NCI-H2107 treated with DMSO at 0.1 percent for 48 hours (cell line): ENCODE measurements around the gene DPEP3.
A peak's percentile ranks its signal among the peaks of the same experiment; 100 is the strongest.
"Not testable (repeated sequence)": the region's sequence is repeated elsewhere in the genome, so short reads cannot be mapped to it uniquely, and the experiment has no call there.

ENCODE experiments used
- DNase-seq: peaks from one replicate; lab custom pipeline; 2025; ENCODE audit not compliant: unreplicated experiment; lab: John Stamatoyannopoulos, UW

Gene DPEP3

DNA sequence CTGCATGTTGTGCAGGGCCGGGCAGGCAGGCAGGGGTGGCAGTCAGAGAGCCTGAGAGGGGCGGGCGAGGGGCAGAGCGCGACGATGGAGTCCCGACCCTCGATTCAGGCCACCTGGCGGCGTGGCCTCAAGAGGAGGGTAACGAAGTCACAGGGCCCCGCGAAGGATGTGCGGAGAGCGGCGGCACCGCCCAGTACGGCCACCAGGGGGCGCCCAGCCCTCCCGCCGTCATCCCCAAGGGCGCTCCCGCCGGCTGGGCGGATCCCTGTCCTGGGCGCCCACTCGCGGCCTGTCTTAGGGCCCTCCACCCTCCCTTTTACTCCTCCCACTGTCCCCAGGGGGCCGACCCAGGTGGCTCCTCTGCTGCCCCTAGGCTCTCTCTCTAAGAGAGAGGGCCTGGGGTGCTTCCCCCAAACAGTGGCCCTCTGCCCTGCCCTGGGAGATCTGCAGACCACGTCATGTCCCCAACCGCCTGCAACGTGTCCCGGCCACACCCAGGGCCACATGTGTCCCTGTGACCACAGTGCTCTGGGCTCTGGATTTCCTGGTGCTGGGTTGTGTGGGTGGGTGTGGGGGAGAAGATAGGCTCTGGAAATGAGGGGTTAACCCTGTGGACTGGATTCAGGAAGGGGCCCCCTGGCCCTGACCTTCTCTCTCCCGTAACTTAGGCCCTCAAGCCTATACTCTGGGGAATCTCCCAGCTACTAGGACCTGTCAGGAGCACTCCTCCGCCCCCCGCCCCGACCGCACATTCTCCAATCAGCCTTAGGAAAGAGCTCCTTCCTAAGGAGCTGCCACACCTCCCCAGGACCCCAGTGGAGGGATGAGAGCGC is 13.1 kb upstream of the DPEP3 start:
- DNase-seq: peak; percentile 22

- DNase-seq: no peak
These were observed 12.4 kb upstream of the DPEP3 start for GRCh38 chr16:67992661-67993206.

GRCh38 chr16:67990018-67990386 is 9.7 kb upstream of the DPEP3 start:
- no peak for DNase-seq

- no peak for DNase-seq
These were observed 9.2 kb upstream of the DPEP3 start for GRCh38 chr16:67989322-67990017.

DNA sequence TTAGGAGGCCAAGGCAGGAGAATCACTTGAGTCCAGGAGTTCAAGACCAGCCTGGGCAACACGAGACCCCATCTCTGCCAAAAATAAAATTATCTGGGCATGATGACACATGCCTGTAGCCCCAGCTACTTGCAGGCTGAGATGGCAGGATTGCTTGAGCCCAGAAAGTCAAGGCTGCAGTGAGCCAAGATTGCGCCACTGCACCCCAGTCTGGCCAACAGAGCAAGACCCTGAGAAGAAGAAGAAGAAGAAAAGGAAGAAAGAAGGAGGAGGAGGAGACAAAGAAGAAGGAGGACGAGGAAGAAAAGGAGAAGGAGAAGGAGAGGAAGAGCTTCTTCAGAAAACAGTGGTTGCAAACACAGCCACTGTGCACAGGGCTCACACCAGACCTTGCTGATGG is 8.4 kb upstream of the DPEP3 start:
- no peak for DNase-seq

DNA sequence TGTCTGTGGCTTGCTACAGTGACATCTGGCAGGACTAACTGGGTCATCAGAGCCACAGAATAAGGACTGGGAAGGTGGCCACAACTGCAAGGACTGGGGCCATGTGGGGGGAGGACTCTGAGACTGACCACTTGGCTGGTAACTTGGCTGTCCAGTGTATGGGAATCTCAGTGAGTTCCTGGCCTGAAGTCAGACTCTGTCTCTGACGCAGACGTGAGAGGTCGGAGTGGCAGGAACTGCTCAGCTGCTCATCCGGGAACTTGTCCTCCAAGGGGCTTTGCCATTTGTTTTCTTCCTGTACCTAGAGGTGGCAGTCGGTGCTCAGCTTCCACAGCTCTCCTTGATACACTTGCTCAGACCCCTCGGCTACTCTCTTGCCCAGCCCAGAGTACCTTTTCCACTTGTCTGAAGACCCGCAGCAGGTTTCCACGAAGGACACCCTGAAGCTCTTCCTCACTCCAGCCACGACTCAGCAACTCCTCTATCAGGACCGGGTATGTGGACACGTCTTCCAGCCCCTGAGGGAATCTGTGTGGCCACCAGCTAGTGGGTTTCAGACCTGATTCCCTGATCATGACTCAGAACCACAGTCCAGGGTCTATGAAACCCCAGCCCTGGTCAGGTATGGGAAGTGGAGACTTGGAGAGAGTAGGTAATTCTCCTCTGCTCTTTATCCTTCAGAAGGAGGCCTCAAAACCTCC is 7.3 kb upstream of the DPEP3 start:
- no peak for DNase-seq

- no peak for DNase-seq
These were observed 6.7 kb upstream of the DPEP3 start for GRCh38 chr16:67986949-67987348.

DNA sequence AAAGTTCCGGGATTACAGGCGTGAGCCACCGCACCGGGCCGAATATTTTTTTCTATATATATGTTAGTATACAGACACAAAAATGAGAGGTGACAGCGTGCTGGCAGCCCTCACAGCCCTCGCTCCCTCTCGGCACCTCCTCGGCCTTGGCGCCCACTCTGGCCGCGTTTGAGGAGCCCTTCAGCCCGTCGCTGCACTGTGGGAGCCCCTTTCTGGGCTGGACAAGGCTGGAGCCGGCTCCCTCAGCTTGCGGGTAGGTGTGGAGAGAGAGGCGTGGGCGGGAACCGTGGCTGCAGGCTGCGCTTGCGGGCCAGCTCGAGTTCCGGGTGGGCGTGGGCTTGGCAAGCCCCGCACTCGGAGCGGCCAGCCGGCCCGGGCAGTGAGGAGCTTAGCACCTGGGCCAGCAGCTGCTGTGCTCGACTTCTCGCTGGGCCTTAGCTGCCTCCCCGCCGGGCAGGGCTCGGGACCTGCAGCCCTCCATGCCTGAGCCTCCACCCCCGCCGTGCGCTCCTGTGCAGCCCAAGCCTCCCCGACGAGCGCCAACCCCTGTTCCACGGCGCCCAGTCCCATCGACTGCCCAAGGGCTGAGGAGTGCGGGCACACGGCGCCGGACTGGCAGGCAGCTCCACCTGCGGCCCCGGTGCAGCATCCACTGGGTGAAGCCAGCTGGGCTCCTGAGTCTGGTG is 1.9 kb upstream of the DPEP3 start:
- no peak for DNase-seq

- no peak for DNase-seq
These were observed 2.7 kb downstream of the DPEP3 start for GRCh38 chr16:67977469-67978227.

DNA sequence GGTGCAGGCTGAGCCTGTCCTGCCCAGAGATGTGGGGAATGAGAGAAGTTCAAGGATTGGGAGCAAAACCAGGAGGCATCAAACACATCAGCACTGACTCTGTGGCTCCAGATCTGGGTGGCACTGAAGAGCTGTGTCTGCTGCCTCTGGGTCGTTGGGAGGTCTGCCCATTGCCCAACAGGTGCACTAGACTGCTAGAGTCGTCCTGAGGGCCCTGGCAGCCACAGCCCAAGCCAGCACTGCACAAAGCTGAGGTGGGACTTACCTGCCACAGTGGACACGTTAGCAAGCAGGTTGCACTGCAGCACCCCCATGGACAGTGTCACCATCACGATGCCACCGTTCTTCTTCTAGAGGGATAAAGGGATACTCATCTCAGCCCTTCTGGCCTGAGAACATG is 3.3 kb downstream of the DPEP3 start:
- no peak for DNase-seq

DNA sequence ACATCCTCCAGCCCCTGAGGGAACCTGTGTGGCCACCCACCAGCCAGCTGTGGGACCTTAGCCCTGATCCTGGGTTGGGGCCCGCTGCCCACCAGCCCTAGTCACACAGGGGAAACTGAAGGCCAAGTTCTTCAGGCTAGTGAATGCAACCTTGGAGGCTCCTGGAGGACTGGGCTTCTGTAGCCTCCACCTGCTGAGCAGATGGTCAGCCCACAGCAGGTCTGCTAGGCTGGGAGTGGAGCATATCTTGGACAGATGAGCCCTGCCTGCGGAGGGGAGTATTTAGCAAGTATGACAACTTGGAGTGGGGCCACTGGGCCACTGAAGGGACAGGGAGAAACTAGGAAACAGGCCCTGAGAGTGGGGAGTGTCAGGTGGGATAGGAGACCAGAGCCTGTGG is 4.1 kb downstream of the DPEP3 start:
- DNase-seq: no peak

- DNase-seq: no peak
These were observed 4.8 kb downstream of the DPEP3 start for GRCh38 chr16:67975321-67976105.

DNA sequence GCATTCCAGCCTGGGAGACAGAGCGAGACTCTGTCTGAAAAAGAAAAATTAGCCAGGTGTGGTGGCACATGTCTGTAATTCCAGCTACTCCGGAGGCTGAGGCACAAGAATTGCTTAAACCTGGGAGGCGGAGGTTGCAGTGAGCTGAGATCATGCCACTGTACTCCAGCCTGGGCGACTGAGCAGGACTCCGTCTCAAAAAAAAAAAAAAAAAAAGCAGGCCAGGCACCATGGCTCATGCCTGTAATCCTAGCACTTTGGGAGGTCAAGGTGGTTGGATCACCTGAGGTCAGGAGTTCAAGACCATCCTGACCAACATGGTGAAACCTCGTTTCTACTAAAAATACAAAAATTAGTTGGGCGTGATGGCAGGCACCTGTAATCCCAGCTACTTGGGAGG is 8.0 kb downstream of the DPEP3 start:
- DNase-seq: not testable (repeated sequence)

DNA sequence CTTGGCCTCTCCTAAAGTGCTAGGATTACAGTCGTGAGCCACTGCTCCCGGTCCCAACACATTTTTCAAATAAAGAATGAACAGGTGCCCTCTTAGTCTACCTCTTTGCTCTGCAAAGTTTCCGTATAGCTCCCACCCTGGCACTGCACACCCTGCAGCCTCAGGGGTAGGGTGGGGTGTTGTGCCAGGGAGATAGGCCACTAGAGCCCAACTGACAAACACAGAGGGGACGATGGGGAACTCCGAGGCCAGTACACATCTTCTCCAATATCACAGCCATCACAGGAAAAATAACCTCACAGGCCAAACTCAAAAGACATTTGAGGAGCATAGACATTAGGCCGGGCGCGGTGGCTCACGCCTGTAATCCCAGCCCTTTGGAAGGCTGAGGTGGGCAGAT is 9.2 kb downstream of the DPEP3 start:
- no peak for DNase-seq

DNA sequence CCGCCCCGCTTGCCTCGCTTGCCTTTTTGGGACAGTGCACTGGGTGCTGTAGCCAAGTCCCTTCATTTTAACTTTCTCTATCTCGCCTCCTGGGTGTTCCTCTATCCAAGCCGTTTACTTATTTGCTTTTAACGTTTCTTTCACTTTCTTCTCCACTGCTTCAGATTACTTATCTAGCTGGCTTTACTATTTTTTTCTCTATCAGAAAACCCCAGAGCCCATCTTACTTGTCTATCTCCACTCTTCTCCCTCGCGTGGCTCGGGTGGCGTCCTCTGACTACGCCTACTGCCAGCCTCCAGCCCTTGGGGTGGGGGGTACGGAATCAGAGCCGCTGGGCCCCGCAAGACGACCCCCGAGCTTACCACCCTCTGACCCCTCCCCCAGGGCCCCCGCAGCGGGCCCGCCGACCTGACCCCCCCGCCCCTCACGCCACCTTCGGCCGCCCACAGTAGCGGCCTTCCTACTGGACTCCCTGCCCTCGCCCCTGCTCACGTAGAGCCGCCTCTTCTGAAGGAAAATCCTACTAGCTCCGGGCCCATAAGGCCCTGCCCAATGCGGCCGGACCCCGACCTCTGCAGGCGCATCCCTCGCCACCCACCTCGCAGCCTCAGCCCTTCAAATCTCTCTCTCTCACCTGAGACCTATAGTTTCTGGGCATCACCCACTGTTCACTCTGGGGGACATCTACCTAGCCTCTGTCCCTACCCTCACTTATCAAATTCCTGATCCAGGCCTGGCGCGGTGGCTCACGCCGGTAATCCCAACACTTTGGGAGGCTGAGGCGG is 10.9 kb downstream of the DPEP3 start:
- no peak for DNase-seq

GRCh38 chr16:67968400-67969253 is 11.7 kb downstream of the DPEP3 start, which contains the start of gene SLC12A4:
SLC12A4 (minus strand) TSS chr16:67968637; CDS start chr16:67968553, 84 bp downstream.
- DNase-seq: no peak

GRCh38 chr16:67967958-67968399 is 12.3 kb downstream of the DPEP3 start:
- no peak for DNase-seq
